CD14-positive monocyte (primary cell): Measurements from ENCODE around the gene GPD1. TPM values are rescaled to one million over a fixed set of nuclear protein-coding genes. Genes with fewer than 3 reads are reported as not detected.
"Not testable (repeated sequence)": the region's sequence is repeated elsewhere in the genome, so short reads cannot be mapped to it uniquely, and the experiment has no call there.

Experiments used
- DNase-seq, 3 donors: peaks; one replicate each; pipeline ENCODE4 v3.0.0-alpha.2; 2011 to 2022
- H2AFZ ChIP-seq: 2 replicates; pipeline ENCODE4 v1.6.0; 2012; ENCODE audit warnings: mild to moderate bottlenecking, low read depth, low read length, inconsistent platforms; ENCODE audit not compliant: insufficient read depth, poor library complexity, severe bottlenecking
- H3K27ac ChIP-seq, 2 donors: 1 replicate in 1 of 2; 2 replicates in 1 of 2; pipeline ENCODE4 v1.5.1; 2012 to 2013; ENCODE audit warnings: low read length in 2 of 2, control low read depth in 1 of 2, inconsistent platforms in 1 of 2, low read depth in 1 of 2, mild to moderate bottlenecking in 1 of 2
- H3K27me3 ChIP-seq, 2 donors: one replicate each; pipeline versions ENCODE4 v1.6.0 to v1.6.1; 2011 to 2013; ENCODE audit warnings: low read length in 2 of 2; ENCODE audit not compliant: control insufficient read depth in 2 of 2, insufficient read depth in 2 of 2
- H3K36me3 ChIP-seq, 2 donors: replicated peaks in 1 of 2; 1 replicate in 1 of 2; 2 replicates in 1 of 2; pipeline versions ENCODE4 v1.5.1 to v1.6.1; 2012 to 2013; ENCODE audit warnings: low read length in 2 of 2, control low read depth in 1 of 2, inconsistent platforms in 1 of 2, mild to moderate bottlenecking in 1 of 2; ENCODE audit not compliant: insufficient read depth in 2 of 2, control insufficient read depth in 1 of 2
- H3K4me1 ChIP-seq, 2 donors: 1 replicate in 1 of 2; 2 replicates in 1 of 2; pipeline versions ENCODE4 v1.5.1 to v1.6.1; 2012 to 2013; ENCODE audit warnings: low read length in 2 of 2, control low read depth in 1 of 2, inconsistent platforms in 1 of 2, mild to moderate bottlenecking in 1 of 2, moderate library complexity in 1 of 2; ENCODE audit not compliant: insufficient read depth in 2 of 2, control insufficient read depth in 1 of 2
- H3K4me2 ChIP-seq: replicated peaks from 2 replicates; pipeline ENCODE3; 2012; ENCODE audit warnings: low read length, moderate library complexity, mild to moderate bottlenecking; ENCODE audit not compliant: poor library complexity, severe bottlenecking; ENCODE audit errors: extremely low read depth
- H3K4me3 ChIP-seq, 3 experiments: fragments of 200-600 bp in 1 of 3; sonication (generic) in 1 of 3; replicated peaks in 1 of 3; 1 replicate in 2 of 3; 2 replicates in 1 of 3; pipeline ENCODE4 v1.5.1; 2011 to 2013; ENCODE audit warnings: low read length in 3 of 3, mild to moderate bottlenecking in 3 of 3, control low read depth in 2 of 3, low read depth in 2 of 3, inconsistent platforms in 1 of 3, moderate library complexity in 1 of 3
- H3K79me2 ChIP-seq: 2 replicates; pipeline ENCODE4 v1.6.0; 2012; ENCODE audit warnings: mild to moderate bottlenecking, control low read depth, inconsistent platforms, low read length, moderate library complexity; ENCODE audit not compliant: insufficient read depth
- H3K9ac ChIP-seq: 2 replicates; pipeline ENCODE4 v1.6.0; 2017; ENCODE audit warnings: low read length, mild to moderate bottlenecking; ENCODE audit not compliant: insufficient read depth, poor library complexity, severe bottlenecking
- H3K9me3 ChIP-seq, 2 donors: replicated peaks in 1 of 2; 1 replicate in 1 of 2; 2 replicates in 1 of 2; pipeline versions ENCODE4 v1.5.1 to v1.6.1; 2012 to 2013; ENCODE audit warnings: low read length in 2 of 2, control low read depth in 1 of 2; ENCODE audit not compliant: control insufficient read depth in 1 of 2, insufficient read depth in 1 of 2
- H4K20me1 ChIP-seq: 2 replicates; pipeline ENCODE4 v1.6.0; 2012; ENCODE audit warnings: mild to moderate bottlenecking, low read length, control low read depth, moderate library complexity; ENCODE audit not compliant: insufficient read depth
- H3K27ac Mint-ChIP-seq, 7 donors: one replicate each; pipeline ENCODE4 v1.8.0; 2020; ENCODE audit warnings: mild to moderate bottlenecking in 7 of 7, mixed read lengths in 7 of 7, moderate library complexity in 6 of 7, inconsistent platforms in 2 of 7
- H3K27me3 Mint-ChIP-seq, 3 donors: one replicate each; pipeline ENCODE4 v1.8.0; 2021 to 2022; ENCODE audit warnings: low read depth in 3 of 3, mild to moderate bottlenecking in 3 of 3, mixed read lengths in 3 of 3, moderate library complexity in 3 of 3, inconsistent platforms in 1 of 3
- H3K36me3 Mint-ChIP-seq, 2 donors: one replicate each; pipeline ENCODE4 v1.8.0; 2020; ENCODE audit warnings: mixed read lengths in 2 of 2, inconsistent platforms in 1 of 2, mild to moderate bottlenecking in 1 of 2
- H3K4me1 Mint-ChIP-seq: one replicate; pipeline ENCODE4 v1.8.0; 2020; ENCODE audit warnings: mild to moderate bottlenecking, mixed read lengths
- H3K4me3 Mint-ChIP-seq, 2 donors: one replicate each; pipeline ENCODE4 v1.8.0; 2020; ENCODE audit warnings: mild to moderate bottlenecking in 2 of 2, mixed read lengths in 2 of 2, moderate library complexity in 1 of 2
- H3K9me3 Mint-ChIP-seq, 7 donors: one replicate each; pipeline ENCODE4 v1.8.0; 2020 to 2022; ENCODE audit warnings: mixed read lengths in 7 of 7, mild to moderate bottlenecking in 6 of 7, moderate library complexity in 6 of 7, inconsistent platforms in 2 of 7
- CTCF ChIP-seq: fragments of 200-600 bp; IDR thresholded peaks from one replicate; pipeline ENCODE4 v1.8.0; 2022; ENCODE audit warnings: antibody characterized with exemption, mild to moderate bottlenecking
- WGBS: methylation state at CpG from one replicate; pipeline ENCODE4 v1.1.5; 2013; ENCODE audit warnings: missing lambda C conversion rate; ENCODE audit not compliant: insufficient coverage; 5-methylcytosine and 5-hydroxymethylcytosine counted together
- intact Hi-C, 2 donors: fragments of 100-400 bp; cut with micrococcal nuclease; formaldehyde crosslinking; loops; one replicate each; pipeline versions ENCODE4 v1.15.0 to v1.15.1; 2023
- polyA plus RNA-seq, 3 donors: library from polyadenylated mRNA; depleted of rRNA in 1 of 3; unstranded in 2 of 3; stranded (reverse) in 1 of 3; fragments of 300-500 nt in 2 of 3; fragments of >200 nt in 1 of 3; fragmentation: Illumina TruSeq in 2 of 3; gene quantifications; 1 replicate in 2 of 3; 2 replicates in 1 of 3; pipeline ENCODE4 v1.2.3, GENCODE V29; 2012 to 2021

GPD1 gene
- polyA plus RNA-seq, 3 donors, result 0.08 TPM; not detected in 2

- Histone ChIP-seq H3K36me3 (peaks cover 9 to 17% of the 10 kb centered on the region in 2 donors), H3K4me1 (peaks cover 11 to 14% of the 10 kb centered on the region in 2 donors), H3K9ac (no peak overlapping the region), H2AFZ (no peak overlapping the region), H3K79me2 (peaks cover 13% of the 10 kb centered on the region), H4K20me1 (no peaks in the 10 kb centered on the region), H3K4me3 (no peak overlapping the region), H3K4me2 (no peak overlapping the region), H3K9me3 (no peaks in the 10 kb centered on the region), H3K27me3 (no peaks in the 10 kb centered on the region), H3K27ac (no peak overlapping the region)
- H3K9me3 Mint-ChIP-seq, result peaks cover 0 to 3% (median 0%) of the 10 kb centered on the region in 7 donors
- H3K4me1 Mint-ChIP-seq, result peaks cover 18% of the 10 kb centered on the region
- no peak for TF ChIP-seq CTCF
- H3K36me3 Mint-ChIP-seq, result peaks cover 17 to 20% of the 10 kb centered on the region in 2 donors
- no peak overlapping the region for H3K4me3 Mint-ChIP-seq
- peak overlapping the region in 1 of 7 donors; percentile 58 for H3K27ac Mint-ChIP-seq
- intact Hi-C loops, result no loop called here
- 83% methylated on average over 1 of the region's 1 CpG for WGBS
- DNase-seq, result no peak
- peaks cover 7 to 12% (median 12%) of the 10 kb centered on the region in 3 donors for H3K27me3 Mint-ChIP-seq
Measured at GRCh38 chr12:50083301-50083700, 20.5 kb upstream of the GPD1 start.

GRCh38 chr12:50084409-50084774, 19.4 kb upstream of the GPD1 start:
- Histone ChIP-seq H3K27ac (peak overlapping the region in 1 of 2 donors; percentile 93), H3K4me3 (peak overlapping the region; percentile 82 to 95 (median 94)), H3K9ac (peak overlapping the region; percentile 92), H2AFZ (peak overlapping the region; percentile 97), H3K4me1 (peaks cover 11 to 14% of the 10 kb centered on the region in 2 donors), H3K79me2 (peaks cover 13% of the 10 kb centered on the region), H3K36me3 (peaks cover 17 to 26% of the 10 kb centered on the region in 2 donors), H3K4me2 (peak overlapping the region; percentile 76)
- Mint-ChIP-seq H3K27ac (peak overlapping the region; percentile 68 to 95 (median 93)), H3K4me1 (peaks cover 21% of the 10 kb centered on the region), H3K4me3 (peak overlapping the region; percentile 86 to 93), H3K27me3 (peaks cover 7 to 12% (median 7%) of the 10 kb centered on the region in 3 donors), H3K36me3 (peaks cover 24 to 28% of the 10 kb centered on the region in 2 donors)
- no CpG with 5 or more reads among the region's 7 CpGs for WGBS
- DNase-seq, H3K27me3 ChIP-seq, H3K9me3 Mint-ChIP-seq, H4K20me1 ChIP-seq, intact Hi-C loops, H3K9me3 ChIP-seq: not testable (repeated sequence)
